NT2/D1 (cell line): Measurements from ENCODE around the gene TMPRSS9.

Source experiments
- DNase-seq: peaks from one replicate; pipeline ENCODE4 v3.0.0-alpha.2; 2011; ENCODE audit warnings: low read depth, low spot score
- H3K27me3 ChIP-seq: 2 replicates; pipeline ENCODE4 v1.6.0; 2011; ENCODE audit warnings: mild to moderate bottlenecking; ENCODE audit not compliant: insufficient read length, insufficient read depth
- H3K36me3 ChIP-seq: 2 replicates; pipeline ENCODE4 v1.6.1; 2011; ENCODE audit warnings: mild to moderate bottlenecking, low read length, mixed read lengths; ENCODE audit not compliant: insufficient read depth, insufficient read length
- H3K4me1 ChIP-seq: 2 replicates; pipeline ENCODE4 v1.5.1; 2011; ENCODE audit not compliant: insufficient read depth, insufficient read length
- H3K4me3 ChIP-seq: 2 replicates; pipeline ENCODE4 v1.5.1; 2011; ENCODE audit warnings: low read depth; ENCODE audit not compliant: insufficient read length
- H3K9ac ChIP-seq: 2 replicates; pipeline ENCODE4 v1.6.0; 2011; ENCODE audit warnings: low read depth; ENCODE audit not compliant: insufficient read length
- H3K9me3 ChIP-seq: 2 replicates; pipeline ENCODE4 v1.5.1; 2011; ENCODE audit warnings: mild to moderate bottlenecking, low read length; ENCODE audit not compliant: insufficient read depth
- SUZ12 ChIP-seq: IDR thresholded peaks from 2 replicates; pipeline ENCODE4 v1.6.1; 2011; ENCODE audit not compliant: insufficient read length, insufficient read depth; ENCODE audit errors: extremely low read depth
- YY1 ChIP-seq: IDR thresholded peaks from 2 replicates; pipeline ENCODE4 v1.6.1; 2011; ENCODE audit not compliant: insufficient read length, insufficient read depth
- ZNF274 ChIP-seq: IDR thresholded peaks from 2 replicates; pipeline ENCODE4 v1.6.1; 2011; ENCODE audit warnings: mild to moderate bottlenecking, low read depth, low read length

TMPRSS9 gene

DNA sequence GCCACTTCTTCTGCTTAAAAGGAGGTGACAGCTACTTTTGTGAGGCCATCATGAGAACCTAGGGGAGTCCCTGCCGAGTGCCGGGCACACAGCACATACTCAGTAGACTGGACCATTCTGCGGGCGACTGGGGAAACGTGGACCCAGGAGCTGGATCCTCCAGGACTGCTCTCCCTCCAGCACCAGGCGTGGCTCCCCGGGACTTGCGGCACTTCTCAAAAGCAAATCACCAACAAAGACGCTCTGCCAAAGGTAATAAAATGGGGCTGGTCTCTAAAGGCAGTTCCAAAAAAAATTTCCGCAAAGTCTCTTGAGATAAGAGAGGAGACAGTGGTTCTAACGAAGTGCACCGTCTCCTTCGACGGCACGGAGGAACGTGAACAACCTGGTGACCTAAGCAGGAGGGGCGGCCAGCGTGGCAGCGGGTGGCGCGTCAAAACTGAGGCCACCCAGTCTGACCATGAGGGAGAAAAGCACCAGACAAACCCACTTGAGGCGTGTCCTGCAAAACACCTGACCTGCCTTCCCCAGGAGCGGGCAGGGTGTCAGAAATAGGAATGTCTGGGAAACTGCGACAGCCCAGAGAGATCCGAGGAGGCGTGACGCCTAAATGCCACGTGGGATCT is 1.4 kb upstream of the TMPRSS9 start:
- Histone ChIP-seq H3K9me3 (no peaks in the 10 kb centered on the region), H3K9ac (no peak overlapping the region), H3K27me3 (peaks cover 4% of the 10 kb centered on the region), H3K36me3 (peaks cover 26% of the 10 kb centered on the region), H3K4me3 (no peak overlapping the region), H3K4me1 (peaks cover 11% of the 10 kb centered on the region)
- TF ChIP-seq YY1 (no peak), SUZ12 (no peak), ZNF274 (no peak)
- no peak for DNase-seq

DNA sequence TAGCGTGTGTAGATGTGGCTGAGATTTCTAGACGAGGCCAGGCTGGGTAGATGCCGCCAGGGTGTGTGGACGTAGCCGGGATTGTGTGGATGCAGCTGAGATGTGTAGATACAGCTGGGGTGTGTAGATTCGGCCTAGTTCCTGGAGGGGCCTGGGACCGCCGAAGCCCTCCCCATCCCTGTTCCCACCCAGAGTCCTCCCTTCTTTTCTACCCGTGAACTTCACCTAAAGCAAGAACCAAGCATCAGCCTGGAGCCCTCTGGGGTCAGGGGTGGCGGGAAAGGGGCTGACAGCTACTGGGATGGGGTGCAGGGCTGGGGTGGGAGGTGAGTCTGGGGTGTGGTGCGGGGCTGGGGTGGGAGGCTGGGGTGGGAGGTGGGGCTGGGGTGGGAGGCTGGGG is 768 bp downstream of the TMPRSS9 start:
- Histone ChIP-seq H3K4me3 (no peak overlapping the region), H3K9ac (peak overlapping the region; percentile 1), H3K4me1 (peaks cover 11% of the 10 kb centered on the region), H3K36me3 (peaks cover 5% of the 10 kb centered on the region), H3K9me3 (no peaks in the 10 kb centered on the region), H3K27me3 (peaks cover 4% of the 10 kb centered on the region)
- no peak for DNase-seq
- no peak for TF ChIP-seq YY1
- no peak for TF ChIP-seq ZNF274
- no peak for TF ChIP-seq SUZ12

DNA sequence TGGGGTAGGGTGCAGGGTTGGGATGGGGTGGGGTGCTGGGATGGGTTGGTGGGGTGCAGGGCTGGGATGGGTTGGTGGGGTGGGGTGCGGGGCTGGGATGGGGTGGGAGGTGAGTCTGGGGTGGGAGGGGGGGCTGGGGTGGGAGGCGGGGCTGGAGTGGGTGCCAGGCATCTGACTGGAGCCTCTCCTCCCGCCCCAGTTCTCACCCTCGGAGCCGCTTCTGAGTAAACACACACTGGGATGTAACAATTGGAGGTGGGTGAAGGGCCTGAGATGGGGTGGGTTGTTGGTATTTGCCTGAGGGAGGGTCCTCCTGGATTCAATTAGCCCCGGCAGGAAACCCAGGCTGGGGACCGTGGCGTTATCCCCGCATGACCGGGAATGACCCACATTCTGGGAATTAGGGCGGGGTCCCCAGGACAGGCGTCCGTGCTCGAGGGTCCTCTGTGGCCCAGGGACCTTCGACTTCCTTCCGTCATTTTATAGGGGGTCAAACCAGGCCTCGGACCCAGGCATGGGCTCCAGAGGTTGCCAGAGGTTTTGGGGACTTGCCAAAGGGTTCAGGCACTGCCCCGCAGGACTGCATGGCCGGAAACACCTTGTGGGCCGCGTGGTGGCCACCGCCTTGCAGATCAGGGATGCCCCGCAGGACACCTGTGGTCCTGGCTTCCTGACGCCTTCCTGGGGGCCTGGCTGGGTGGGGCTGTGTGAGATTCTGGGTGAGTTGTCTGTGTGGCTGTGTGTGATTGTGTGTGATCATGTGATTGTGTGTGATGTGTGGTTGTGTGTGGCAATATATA is 1.4 kb downstream of the TMPRSS9 start:
- no peak for DNase-seq
- Histone ChIP-seq H3K9me3 (no peaks in the 10 kb centered on the region), H3K27me3 (peaks cover 4% of the 10 kb centered on the region), H3K4me3 (no peak overlapping the region), H3K9ac (no peak overlapping the region), H3K36me3 (no peaks in the 10 kb centered on the region), H3K4me1 (peaks cover 7% of the 10 kb centered on the region)
- TF ChIP-seq ZNF274 (no peak), YY1 (no peak), SUZ12 (no peak)

DNA sequence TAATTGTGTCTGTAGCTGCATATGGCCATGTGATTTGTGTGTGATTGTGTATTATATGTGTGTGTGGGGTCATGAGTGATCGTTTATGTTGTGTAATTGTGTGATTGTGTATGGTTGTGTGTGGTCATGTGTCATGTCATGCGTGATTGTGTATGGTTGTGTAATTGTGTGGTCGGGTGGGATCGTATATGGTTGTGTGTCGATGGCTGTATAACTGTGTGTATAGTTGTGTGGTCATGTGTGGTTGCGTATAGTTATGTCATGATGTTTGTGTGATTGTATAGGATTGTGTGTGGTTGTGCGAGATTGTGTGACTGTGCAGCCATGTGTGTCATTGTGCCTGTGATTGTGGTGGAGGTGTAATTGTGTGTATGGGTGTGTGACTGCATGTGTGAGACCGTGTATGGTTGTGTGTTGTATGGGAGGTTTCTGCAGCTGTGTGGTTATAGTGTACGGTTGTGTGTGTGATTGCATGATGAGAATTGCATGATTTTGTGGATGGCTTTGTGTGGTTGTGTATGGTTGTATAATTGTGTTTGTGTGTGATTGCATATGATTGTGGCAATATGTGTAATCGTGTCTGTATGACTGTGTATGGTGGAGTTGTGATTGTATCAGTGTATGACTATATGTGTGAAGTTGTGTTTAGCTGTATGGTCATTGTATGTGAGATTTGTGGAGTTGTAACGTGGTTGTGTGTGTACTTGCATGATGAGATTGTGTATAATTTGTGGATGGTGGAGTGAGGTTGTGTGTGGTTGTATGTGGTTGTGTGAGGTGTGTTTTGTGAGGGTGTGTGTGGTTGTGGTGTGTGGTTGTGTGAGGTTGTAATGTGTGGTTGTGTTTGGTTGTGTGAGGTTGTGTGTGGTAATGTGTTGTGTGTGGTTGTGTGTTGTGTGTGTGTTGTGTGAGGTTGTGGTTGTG is 2.2 kb downstream of the TMPRSS9 start:
- peaks cover 7% of the 10 kb centered on the region for H3K4me1 ChIP-seq
- TF ChIP-seq YY1 = no peak
- H3K27me3 ChIP-seq = peaks cover 4% of the 10 kb centered on the region
- no peak overlapping the region for H3K9ac ChIP-seq
- H3K4me3 ChIP-seq = no peak overlapping the region
- H3K9me3 ChIP-seq = no peaks in the 10 kb centered on the region
- H3K36me3 ChIP-seq = no peaks in the 10 kb centered on the region
- no peak for DNase-seq

DNA sequence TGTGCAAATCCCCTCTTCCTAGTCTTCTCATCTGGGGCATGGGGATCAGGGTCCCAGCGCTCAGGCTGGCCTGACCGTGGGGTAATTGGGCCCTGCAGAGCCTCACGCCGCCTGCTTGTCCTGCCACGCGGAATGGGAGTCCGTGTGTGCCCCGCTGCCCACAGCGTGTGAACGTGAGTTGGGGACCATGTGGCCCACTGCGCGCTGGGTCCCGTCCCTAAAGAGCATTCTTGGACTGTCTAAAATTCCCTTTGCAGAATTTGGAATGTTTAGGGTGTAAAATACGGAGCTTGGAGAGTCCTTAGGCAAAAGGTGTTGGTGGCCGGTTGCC is 2.9 kb downstream of the TMPRSS9 start:
- no peak overlapping the region for H3K9ac ChIP-seq
- peaks cover 7% of the 10 kb centered on the region for H3K4me1 ChIP-seq
- no peaks in the 10 kb centered on the region for H3K36me3 ChIP-seq
- H3K9me3 ChIP-seq = no peaks in the 10 kb centered on the region
- H3K27me3 ChIP-seq = peaks cover 4% of the 10 kb centered on the region
- H3K4me3 ChIP-seq = no peak overlapping the region
- DNase-seq = no peak
- TF ChIP-seq SUZ12 (no peak), YY1 (no peak), ZNF274 (no peak)

DNA sequence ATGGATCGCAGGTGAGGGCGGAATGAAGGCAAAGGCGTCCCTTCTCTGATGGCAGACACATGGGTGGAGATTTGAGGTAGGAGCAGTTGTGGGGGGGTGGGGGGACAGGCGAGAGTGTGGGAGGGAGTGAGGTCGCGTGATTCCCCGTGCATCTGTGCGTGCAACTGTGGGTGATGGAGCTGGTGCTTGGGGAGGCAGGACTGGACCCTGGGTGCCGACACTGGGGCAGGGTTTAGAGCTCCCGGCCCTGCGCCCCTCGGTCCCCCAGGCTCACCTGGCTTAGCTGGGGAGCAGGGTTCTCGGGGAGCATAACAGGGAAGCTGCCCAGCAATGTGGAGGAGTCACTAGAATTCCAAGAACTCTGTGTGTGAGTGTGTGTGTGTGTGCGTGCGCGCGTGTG is 3.4 kb downstream of the TMPRSS9 start:
- H3K27me3 ChIP-seq = peaks cover 4% of the 10 kb centered on the region
- TF ChIP-seq ZNF274 = no peak
- H3K36me3 ChIP-seq = no peaks in the 10 kb centered on the region
- no peaks in the 10 kb centered on the region for H3K9me3 ChIP-seq
- H3K9ac ChIP-seq = no peak overlapping the region
- no peak overlapping the region for H3K4me3 ChIP-seq
- H3K4me1 ChIP-seq = peaks cover 7% of the 10 kb centered on the region
- no peak for DNase-seq

DNA sequence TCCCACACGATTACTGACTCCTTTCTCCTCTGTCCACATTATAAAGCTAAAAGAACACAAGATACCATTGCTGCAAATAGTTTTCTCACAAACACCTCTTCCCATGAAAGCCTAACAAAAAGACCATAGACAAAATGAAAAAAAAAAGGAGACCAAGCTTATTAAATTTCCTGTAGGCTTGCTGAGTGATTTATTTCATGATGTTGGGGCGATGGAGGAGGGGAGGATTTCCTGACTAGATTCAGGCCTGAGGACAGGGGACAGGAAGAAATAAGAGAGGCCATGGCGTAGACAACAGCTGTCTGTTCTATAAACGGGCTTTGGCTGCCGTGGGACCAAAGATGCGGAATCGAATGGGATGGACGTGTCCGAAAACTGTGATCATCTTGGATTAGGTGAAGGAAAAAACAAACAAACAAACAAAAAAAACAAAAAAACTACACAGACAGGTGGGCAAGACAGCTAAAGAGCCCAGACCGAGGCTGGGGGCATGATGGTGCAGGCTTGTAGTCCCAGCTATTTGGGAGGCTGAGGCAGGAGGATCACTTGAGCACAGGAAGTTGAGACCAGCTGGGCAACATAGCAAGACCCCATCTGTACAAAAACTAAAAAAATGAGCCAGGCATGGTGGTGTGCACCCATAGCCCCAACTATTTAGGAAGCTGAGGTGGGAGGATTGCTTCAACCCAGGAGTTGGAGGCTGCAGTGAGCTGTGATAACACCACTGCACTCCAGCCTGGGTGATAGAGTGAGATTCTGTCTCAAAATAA is 5.3 kb downstream of the TMPRSS9 start:
- Histone ChIP-seq H3K9ac (no peak overlapping the region), H3K4me3 (no peak overlapping the region), H3K36me3 (no peaks in the 10 kb centered on the region), H3K27me3 (peaks cover 4% of the 10 kb centered on the region), H3K9me3 (peaks cover 8% of the 10 kb centered on the region; the same call in 1 of the 2 replicates), H3K4me1 (peaks cover 5% of the 10 kb centered on the region)
- DNase-seq = no peak
- no peak for TF ChIP-seq ZNF274
- no peak for TF ChIP-seq YY1
- TF ChIP-seq SUZ12 = no peak
